Ramos (cell line): ENCODE measurements around the gene CISD3.

Experiments used
- in situ Hi-C: fragments of 300-500 bp; cut with MboI; formaldehyde crosslinking; loops from one replicate; pipeline ENCODE4 v1.14.3; 2022; ENCODE audit warnings: low sequenced_read_pairs; ENCODE audit not compliant: unreplicated experiment

CISD3 gene

DNA sequence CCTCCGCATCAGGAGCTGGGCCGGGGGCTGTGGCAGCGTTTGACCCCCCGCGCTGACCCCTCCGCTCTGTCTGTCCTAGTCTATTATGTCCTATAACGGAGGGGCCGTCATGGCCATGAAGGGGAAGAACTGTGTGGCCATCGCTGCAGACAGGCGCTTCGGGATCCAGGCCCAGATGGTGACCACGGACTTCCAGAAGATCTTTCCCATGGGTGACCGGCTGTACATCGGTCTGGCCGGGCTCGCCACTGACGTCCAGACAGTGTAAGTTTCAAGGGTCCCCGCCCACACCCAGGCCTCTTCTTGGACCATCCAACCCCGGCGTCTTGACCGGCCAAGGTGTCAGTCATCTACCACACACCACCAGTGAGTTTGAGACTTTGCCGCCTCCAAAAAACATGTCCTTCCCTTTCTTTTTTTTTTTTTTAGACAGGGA, 22.9 kb downstream of the CISD3 start:
- in situ Hi-C loops = no loop called here

DNA sequence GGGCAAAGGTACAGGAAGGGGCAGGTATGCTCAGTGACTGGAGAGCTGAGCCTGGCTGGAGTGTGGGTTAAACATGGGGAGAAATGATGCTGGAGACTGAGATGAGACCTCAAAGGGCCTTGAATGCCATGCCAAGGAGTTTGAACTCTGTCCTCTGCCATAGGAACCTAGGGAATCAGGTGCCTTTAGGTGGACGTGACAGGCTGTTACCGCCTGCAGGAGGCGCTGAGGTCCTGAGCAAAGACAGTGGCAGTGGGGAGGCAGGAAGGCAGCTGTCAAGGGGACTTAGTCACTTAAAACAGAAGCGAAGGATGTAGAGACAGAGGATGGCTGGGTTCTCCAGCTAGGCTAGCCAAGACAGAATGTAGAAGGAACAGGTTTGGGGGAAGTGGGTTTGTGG, 31.5 kb downstream of the CISD3 start:
- in situ Hi-C loops = no loop called here

DNA sequence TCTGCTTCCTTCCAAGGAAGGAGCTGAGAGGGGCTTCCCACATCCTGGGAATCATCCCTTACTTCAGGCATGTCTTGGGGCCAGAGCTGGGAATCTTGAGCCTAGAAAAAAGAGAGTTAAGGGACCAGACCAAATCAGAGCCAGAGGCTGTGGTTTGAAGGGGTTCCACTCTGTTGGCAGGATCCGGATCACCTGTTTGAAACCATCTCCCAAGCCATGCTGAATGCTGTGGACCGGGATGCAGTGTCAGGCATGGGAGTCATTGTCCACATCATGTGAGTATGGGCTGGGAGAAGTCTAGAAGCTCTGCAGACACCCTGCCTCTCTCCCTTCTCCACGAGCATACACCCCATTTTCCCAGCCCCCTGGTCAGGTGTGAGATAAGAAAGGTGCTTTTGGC, 32.1 kb downstream of the CISD3 start:
- in situ Hi-C loops = no loop called here

DNA sequence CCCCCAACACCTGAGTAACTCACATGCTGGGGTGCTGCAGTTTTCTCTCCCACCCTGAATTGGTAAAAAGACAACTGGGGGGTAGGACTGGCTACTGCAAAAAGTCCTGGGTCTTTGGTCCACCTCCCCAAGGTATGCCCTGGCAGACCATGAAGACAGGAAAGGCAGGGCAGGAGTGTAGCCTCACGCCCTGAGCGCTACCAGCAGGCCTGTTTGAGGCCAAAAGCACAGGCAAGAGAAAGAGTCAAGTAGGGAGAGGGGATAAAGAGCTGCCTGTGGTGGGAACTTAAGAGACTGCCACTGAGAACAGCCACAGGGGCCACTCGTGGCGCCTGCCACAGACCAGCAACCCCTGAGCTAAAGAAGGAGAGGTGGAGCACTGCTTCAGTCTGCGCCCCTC, 36.2 kb downstream of the CISD3 start:
- in situ Hi-C loops = no loop called here

DNA sequence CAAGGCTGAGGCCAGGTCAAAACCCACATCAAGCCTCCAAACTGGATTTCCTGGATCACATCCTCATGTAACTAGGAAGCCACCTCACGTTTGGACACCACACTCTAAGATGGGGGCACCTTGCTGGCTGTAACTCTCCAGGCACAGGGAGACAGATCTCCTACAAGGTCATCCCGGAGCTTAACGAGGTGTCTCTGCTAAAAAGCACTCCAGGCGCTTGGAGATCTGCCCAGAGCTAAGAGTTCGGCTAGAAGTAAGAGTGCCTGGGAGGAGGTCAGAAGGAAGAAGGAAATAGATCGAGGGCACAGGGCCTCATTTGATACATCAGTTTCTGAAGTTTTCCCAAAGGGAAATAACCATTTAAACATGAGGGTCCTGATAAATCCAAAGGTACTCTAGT, 38.3 kb downstream of the CISD3 start:
- in situ Hi-C loops = no loop called here

DNA sequence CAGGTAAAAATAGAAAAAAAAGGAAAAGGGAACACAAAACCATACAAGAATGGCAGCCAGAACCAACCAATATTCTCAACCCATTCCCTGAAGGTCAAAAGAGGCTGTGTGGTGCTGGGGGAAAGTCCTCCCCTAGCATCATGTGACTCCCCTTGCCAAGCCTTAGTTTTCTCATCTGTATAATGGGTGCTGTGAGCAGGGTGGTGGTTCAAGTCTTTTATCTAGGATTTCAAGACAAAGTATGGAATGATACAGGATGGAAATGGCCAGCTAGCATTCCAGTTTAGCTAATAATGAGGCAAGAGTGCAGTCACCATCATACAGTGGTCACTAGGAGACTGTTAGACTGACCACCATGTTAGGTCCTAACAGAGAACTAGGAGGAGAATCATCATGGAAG, 43.1 kb downstream of the CISD3 start:
- in situ Hi-C loops = no loop called here

DNA sequence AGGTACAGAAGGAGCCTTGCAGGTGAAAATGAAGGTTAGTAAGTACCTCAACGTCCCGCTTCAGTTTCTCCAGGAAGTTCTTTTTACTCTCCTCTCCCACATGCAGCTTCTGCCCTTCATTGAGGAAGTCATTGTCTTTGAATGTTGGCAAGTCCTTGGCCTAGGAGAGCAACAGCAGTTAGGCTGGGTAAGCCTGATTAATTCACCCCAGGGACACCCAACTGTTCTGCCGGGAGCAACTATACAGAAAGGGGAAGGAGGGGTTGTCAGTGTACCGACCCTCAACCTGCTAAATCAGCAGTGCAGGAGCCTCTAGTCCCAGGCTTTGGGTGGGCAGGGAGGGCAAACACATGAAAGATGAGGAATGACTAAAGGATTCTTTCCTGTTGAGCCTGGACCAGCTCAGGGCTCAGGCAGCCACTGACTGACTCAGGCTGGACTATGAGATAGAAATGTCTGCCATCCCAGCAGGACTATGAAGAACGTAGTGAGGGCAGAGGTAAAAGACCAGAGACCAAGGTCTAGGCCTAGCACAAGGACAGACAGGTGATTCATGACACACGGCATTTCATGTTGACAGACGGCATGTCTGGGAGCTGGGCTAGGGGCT, 47.6 kb downstream of the CISD3 start:
- in situ Hi-C loops = no loop called here

DNA sequence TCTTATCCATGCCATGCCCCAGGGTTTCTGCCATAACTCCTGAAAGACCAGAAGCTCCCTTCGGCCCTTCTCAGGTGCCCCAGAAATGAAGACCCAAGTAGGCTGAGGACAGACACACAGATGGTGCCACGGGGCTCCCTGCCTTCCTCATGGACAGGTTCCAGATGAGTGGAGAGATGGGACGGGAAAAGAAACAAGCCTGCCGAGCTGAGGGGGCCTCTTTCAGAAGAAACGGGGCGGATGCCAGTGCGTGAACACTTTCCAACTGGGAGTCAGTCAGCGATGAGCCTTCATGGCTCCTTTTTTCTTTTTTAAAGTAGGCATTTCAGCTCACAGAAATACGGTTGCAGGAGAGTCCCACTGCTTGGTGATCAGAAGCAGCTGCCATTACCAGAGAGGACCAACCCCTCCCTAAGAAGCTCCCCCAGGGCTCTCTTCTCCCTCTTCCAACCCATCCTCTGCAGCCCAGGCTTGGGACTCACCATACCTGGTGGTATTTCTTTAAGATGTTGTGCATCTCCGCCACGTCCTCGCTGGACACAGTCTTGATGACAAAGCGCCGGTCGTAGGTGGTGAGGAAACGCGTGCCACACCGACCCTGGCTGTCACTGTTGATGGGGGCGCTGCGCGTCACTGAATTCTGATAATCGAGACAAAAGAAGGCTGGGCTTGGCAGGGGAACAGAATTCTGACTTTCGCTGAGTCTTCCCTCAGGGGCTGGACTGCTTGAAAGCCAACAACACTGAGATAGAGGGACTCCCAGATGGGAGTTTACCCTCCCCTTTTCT, 50.0 kb downstream of the CISD3 start:
- in situ Hi-C loops = no loop called here

DNA sequence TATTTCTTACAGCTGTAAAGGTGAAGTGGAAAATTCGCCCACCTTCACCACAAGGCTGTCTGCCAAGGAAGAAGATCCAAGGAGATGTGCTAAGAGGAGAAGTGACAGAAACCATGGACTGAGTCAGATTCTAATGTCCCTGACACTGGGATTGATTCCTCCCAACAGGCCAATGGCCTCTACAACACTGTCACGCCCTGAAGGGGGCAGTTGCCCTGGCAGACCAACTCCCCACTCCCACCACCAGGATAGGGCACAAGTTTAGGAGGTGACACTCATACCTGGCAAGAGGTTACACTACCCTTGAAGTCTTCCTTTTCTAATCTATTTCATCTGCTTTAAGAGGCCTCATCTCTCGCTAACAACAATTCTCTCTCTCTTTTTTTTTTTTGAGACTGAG, 53.1 kb downstream of the CISD3 start:
- in situ Hi-C loops = no loop called here
